GM23338 (cell line): ENCODE data around the gene RUVBL2. TPM values are rescaled to one million over a fixed set of nuclear protein-coding genes. Genes with fewer than 3 reads are reported as not detected.

Experiments used
- ATAC-seq: fragments of 200-7000 bp; cut with Tn5 transposase; 3 replicates; pipeline ENCODE4 v1.9.1; 2020
- DNase-seq: peaks from one replicate; pipeline ENCODE4 v3.0.0-alpha.2; 2015; ENCODE audit warnings: low spot score
- H2AFZ ChIP-seq: fragments of 200-600 bp; sonication (generic); 2 replicates; pipeline ENCODE4 v1.8.0; 2016; ENCODE audit warnings: antibody characterized with exemption, mild to moderate bottlenecking, moderate library complexity
- H3F3A ChIP-seq: fragments of 200-600 bp; sonication (generic); replicated peaks from 2 replicates; pipeline ENCODE4 v1.8.0; 2017; ENCODE audit warnings: antibody characterized with exemption, mixed run types, low read depth
- H3K27ac ChIP-seq: fragments of 200-600 bp; sonication (generic); 2 replicates; pipeline ENCODE4 v1.6.1; 2016; ENCODE audit warnings: low read depth
- H3K27me3 ChIP-seq: fragments of 200-600 bp; sonication (generic); 2 replicates; pipeline ENCODE4 v1.8.0; 2016; ENCODE audit warnings: mild to moderate bottlenecking, mixed run types, moderate library complexity; ENCODE audit not compliant: insufficient read depth
- H3K36me3 ChIP-seq: fragments of 200-600 bp; sonication (generic); 2 replicates; pipeline ENCODE4 v1.8.0; 2016; ENCODE audit warnings: mild to moderate bottlenecking; ENCODE audit not compliant: insufficient read depth
- H3K4me1 ChIP-seq: fragments of 200-600 bp; sonication (generic); 2 replicates; pipeline ENCODE4 v1.8.0; 2016; ENCODE audit warnings: mild to moderate bottlenecking, moderate library complexity; ENCODE audit not compliant: insufficient read depth
- H3K4me2 ChIP-seq: fragments of 200-600 bp; sonication (generic); 2 replicates; pipeline ENCODE4 v1.7.1; 2017; ENCODE audit warnings: mixed run types
- H3K4me3 ChIP-seq: fragments of 200-600 bp; sonication (generic); 2 replicates; pipeline ENCODE4 v1.6.1; 2016; ENCODE audit warnings: mixed run types
- H3K79me2 ChIP-seq: fragments of 200-600 bp; sonication (generic); replicated peaks from 2 replicates; pipeline ENCODE4 v1.8.0; 2017; ENCODE audit warnings: mild to moderate bottlenecking; ENCODE audit not compliant: insufficient read depth
- H3K9me2 ChIP-seq: fragments of 200-600 bp; sonication (generic); 2 replicates; pipeline ENCODE4 v1.8.0; 2017; ENCODE audit not compliant: insufficient read depth
- H4K20me1 ChIP-seq: fragments of 200-600 bp; sonication (generic); replicated peaks from 2 replicates; pipeline ENCODE4 v1.8.0; 2017; ENCODE audit warnings: mild to moderate bottlenecking; ENCODE audit not compliant: insufficient read depth
- H3K27ac Mint-ChIP-seq: 2 replicates; pipeline ENCODE4 v1.8.0; 2020; ENCODE audit warnings: inconsistent platforms, mild to moderate bottlenecking, moderate library complexity, mixed read lengths
- H3K27me3 Mint-ChIP-seq: 3 replicates; pipeline ENCODE4 v1.8.0; 2022; ENCODE audit warnings: low read depth, mild to moderate bottlenecking, moderate library complexity, mixed read lengths, inconsistent platforms; ENCODE audit not compliant: insufficient read depth, poor library complexity
- H3K36me3 Mint-ChIP-seq: 3 replicates; pipeline ENCODE4 v1.8.0; 2021; ENCODE audit warnings: low read depth, mild to moderate bottlenecking, inconsistent platforms, moderate library complexity, mixed read lengths
- H3K4me1 Mint-ChIP-seq: 3 replicates; pipeline ENCODE4 v1.8.0; 2020; ENCODE audit warnings: mild to moderate bottlenecking, inconsistent platforms, mixed read lengths
- H3K4me3 Mint-ChIP-seq: 3 replicates; pipeline ENCODE4 v1.8.0; 2021; ENCODE audit warnings: moderate library complexity, mild to moderate bottlenecking, inconsistent platforms, mixed read lengths
- H3K9me3 Mint-ChIP-seq: 3 replicates; pipeline ENCODE4 v1.8.0; 2020; ENCODE audit warnings: moderate library complexity, mild to moderate bottlenecking, inconsistent platforms, mixed read lengths
- CREB1 ChIP-seq: fragments of 250-450 bp; sonication (Bioruptor Pico); IDR thresholded peaks from 2 replicates; pipeline ENCODE4 v1.5.0; 2020; ENCODE audit warnings: low read depth, mild to moderate bottlenecking, moderate library complexity
- ETS1 ChIP-seq: IDR thresholded peaks from 2 replicates; pipeline ENCODE4 v1.6.1; 2016; ENCODE audit warnings: antibody characterized with exemption
- EZH2 ChIP-seq: fragments of 200-600 bp; sonication (generic); IDR thresholded peaks from one replicate; pipeline ENCODE4 v1.8.0; 2017; ENCODE audit warnings: antibody characterized with exemption, mild to moderate bottlenecking, low read depth; ENCODE audit not compliant: unreplicated experiment
- EZH2phosphoT487 ChIP-seq: fragments of 200-600 bp; sonication (generic); IDR thresholded peaks from one replicate; pipeline ENCODE4 v1.8.1; 2018; ENCODE audit warnings: antibody characterized with exemption; ENCODE audit not compliant: unreplicated experiment
- JUNB ChIP-seq: IDR thresholded peaks from one replicate; pipeline ENCODE4 v1.6.1; 2016; ENCODE audit warnings: antibody characterized with exemption; ENCODE audit not compliant: unreplicated experiment
- NANOG ChIP-seq: IDR thresholded peaks from 2 replicates; pipeline ENCODE4 v1.6.1; 2016; ENCODE audit warnings: antibody characterized with exemption, borderline replicate concordance
- POLR2AphosphoS5 ChIP-seq: IDR thresholded peaks from 2 replicates; pipeline ENCODE4 v1.6.1; 2016; ENCODE audit warnings: antibody characterized with exemption, low read depth
- REST ChIP-seq: IDR thresholded peaks from one replicate; pipeline ENCODE4 v1.6.1; 2018; ENCODE audit warnings: antibody characterized with exemption; ENCODE audit not compliant: unreplicated experiment
- STAT1 ChIP-seq: IDR thresholded peaks from one replicate; pipeline ENCODE4 v1.6.1; 2016; ENCODE audit warnings: antibody characterized with exemption; ENCODE audit not compliant: unreplicated experiment
- ZNF331 ChIP-seq: fragments of 250-450 bp; sonication (Bioruptor Pico); IDR thresholded peaks from 2 replicates; pipeline ENCODE4 v1.5.0; 2020; ENCODE audit warnings: low read depth, mild to moderate bottlenecking, moderate library complexity
- polyA plus RNA-seq: library from polyadenylated mRNA; unstranded; fragments of >200 nt; fragmentation: Nextera tagmentation; extraction: Ambion mirVana; gene quantifications from 2 replicates; pipeline ENCODE4 v1.2.1, GENCODE V29; 2016
- total RNA-seq: library from RNA; depleted of rRNA; stranded (reverse); fragments of >200 nt; shearing (Covaris generic); gene quantifications from 2 replicates; pipeline ENCODE4 v1.2.3, GENCODE V29; 2014

The RUVBL2 gene
- total and polyA plus RNA-seq, 2 experiments from 2014 or later = 196 to 252 TPM

GRCh38 chr19:49009828-49010227 lies 16.1 kb downstream of the RUVBL2 start:
- H3F3A ChIP-seq = no peaks in the 10 kb centered on the region
- no peak overlapping the region for H3K27ac ChIP-seq
- Mint-ChIP-seq H3K4me1 (no peaks in the 10 kb centered on the region), H3K27ac (no peak overlapping the region), H3K36me3 (peaks cover 74% of the 10 kb centered on the region), H3K27me3 (peaks cover 7% of the 10 kb centered on the region), H3K9me3 (no peaks in the 10 kb centered on the region; the same call in 2 of the 3 replicates), H3K4me3 (no peak overlapping the region)
- no peak overlapping the region for H3K4me3 ChIP-seq
- no peaks in the 10 kb centered on the region for H3K9me2 ChIP-seq
- no peak overlapping the region for H2AFZ ChIP-seq
- H3K27me3 ChIP-seq = no peaks in the 10 kb centered on the region
- H3K4me2 ChIP-seq = no peak overlapping the region
- no peaks in the 10 kb centered on the region; the same call in 1 of the 2 replicates for H4K20me1 ChIP-seq
- TF ChIP-seq ETS1 (no peak), REST (no peak), NANOG (no peak), JUNB (no peak), STAT1 (no peak), EZH2 (no peak), POLR2AphosphoS5 (no peak), ZNF331 (CRISPR knock-in tag) (no peak), EZH2phosphoT487 (no peak)
- peaks cover 16% of the 10 kb centered on the region for H3K36me3 ChIP-seq
- no peaks in the 10 kb centered on the region for H3K79me2 ChIP-seq
- no peaks in the 10 kb centered on the region for H3K4me1 ChIP-seq
- DNase-seq (no peak), ATAC-seq (no peak)

GRCh38 chr19:49010453-49010852 lies 16.8 kb downstream of the RUVBL2 start:
- Histone ChIP-seq H3K4me2 (no peak overlapping the region), H4K20me1 (no peaks in the 10 kb centered on the region; the same call in 1 of the 2 replicates), H3K36me3 (peaks cover 10% of the 10 kb centered on the region), H3F3A (no peaks in the 10 kb centered on the region), H3K79me2 (no peaks in the 10 kb centered on the region), H3K4me1 (no peaks in the 10 kb centered on the region), H3K27ac (no peak overlapping the region), H2AFZ (no peak overlapping the region), H3K27me3 (no peaks in the 10 kb centered on the region), H3K9me2 (no peaks in the 10 kb centered on the region), H3K4me3 (no peak overlapping the region)
- no peaks in the 10 kb centered on the region; the same call in 2 of the 3 replicates for H3K9me3 Mint-ChIP-seq
- H3K4me3 Mint-ChIP-seq = no peak overlapping the region
- H3K36me3 Mint-ChIP-seq = peaks cover 74% of the 10 kb centered on the region
- no peaks in the 10 kb centered on the region for H3K4me1 Mint-ChIP-seq
- no peak for TF ChIP-seq POLR2AphosphoS5
- no peak for TF ChIP-seq ETS1
- TF ChIP-seq REST = no peak
- no peak for TF ChIP-seq CREB1 (CRISPR knock-in tag)
- peak overlapping the region; percentile 29; the same call in 1 of the 2 replicates for H3K27ac Mint-ChIP-seq
- DNase-seq (no peak), ATAC-seq (no peak)
- peaks cover 7% of the 10 kb centered on the region for H3K27me3 Mint-ChIP-seq
